ENCODE results near the gene TLX2.
"Not testable (repeated sequence)": the region's sequence is repeated elsewhere in the genome, so short reads cannot be mapped to it uniquely, and the experiment has no call there.

- not testable (repeated sequence) for TF ChIP-seq CTCF, POLR2A (IDR thresholded peaks at IDR 0.05)
These were observed 43.5 kb upstream of the TLX2 start for GRCh38 chr2:74470742-74471141.

Measured in lower leg skin (tissue), 3 donors.